GM10248 (cell line): ENCODE data around the gene SH3TC1.

ENCODE experiments used
- CTCF ChIA-PET: fragments of 300-600 bp; sonication (Branson Sonifier 250); formaldehyde crosslinking; extraction: SDS; loops from one replicate; lab custom pipeline; 2021; ENCODE audit warnings: antibody characterized with exemption; lab: Yijun Ruan, JAX
- POLR2A ChIA-PET: fragments of 350-650 bp; sonication (Branson Sonifier 250); formaldehyde crosslinking; extraction: SDS; loops from one replicate; lab custom pipeline; 2020; ENCODE audit warnings: antibody characterized with exemption; lab: Yijun Ruan, JAX
- DNase-seq: peaks from one replicate; pipeline ENCODE4 v3.0.0; 2012; ENCODE audit errors: extremely low spot score
- TF ChIP-seq, protein P1 (sequence below): IDR thresholded peaks from 2 replicates; pipeline ENCODE4 v1.5.1; 2012; ENCODE audit warnings: mild to moderate bottlenecking, low read depth; ENCODE audit errors: extremely low read depth, missing control alignments, control extremely low read depth

SH3TC1 gene

DNA sequence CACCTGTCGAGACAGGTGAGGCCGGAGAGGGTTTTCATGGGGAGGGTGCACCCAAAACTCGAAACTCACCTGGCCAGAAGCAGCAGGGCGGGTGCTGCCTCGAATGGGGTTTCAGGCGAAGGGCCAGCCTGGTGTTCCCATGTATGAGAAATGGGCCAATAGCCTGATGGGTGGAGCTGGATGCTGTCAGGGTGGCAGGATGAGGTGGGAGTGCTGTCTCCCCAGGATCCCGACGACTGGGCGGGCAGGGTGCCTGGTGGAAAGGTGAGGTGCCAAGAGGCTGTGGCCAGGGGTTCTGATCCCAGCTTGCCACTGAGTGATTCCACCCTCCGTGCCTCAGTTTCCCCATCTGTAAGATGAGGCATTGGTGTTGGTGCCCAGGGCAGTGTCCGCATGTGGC is 16.8 kb upstream of the SH3TC1 start:
- ChIA-PET POLR2A (no interaction called here), CTCF (no interaction called here)
- TF ChIP-seq, protein P1, sequence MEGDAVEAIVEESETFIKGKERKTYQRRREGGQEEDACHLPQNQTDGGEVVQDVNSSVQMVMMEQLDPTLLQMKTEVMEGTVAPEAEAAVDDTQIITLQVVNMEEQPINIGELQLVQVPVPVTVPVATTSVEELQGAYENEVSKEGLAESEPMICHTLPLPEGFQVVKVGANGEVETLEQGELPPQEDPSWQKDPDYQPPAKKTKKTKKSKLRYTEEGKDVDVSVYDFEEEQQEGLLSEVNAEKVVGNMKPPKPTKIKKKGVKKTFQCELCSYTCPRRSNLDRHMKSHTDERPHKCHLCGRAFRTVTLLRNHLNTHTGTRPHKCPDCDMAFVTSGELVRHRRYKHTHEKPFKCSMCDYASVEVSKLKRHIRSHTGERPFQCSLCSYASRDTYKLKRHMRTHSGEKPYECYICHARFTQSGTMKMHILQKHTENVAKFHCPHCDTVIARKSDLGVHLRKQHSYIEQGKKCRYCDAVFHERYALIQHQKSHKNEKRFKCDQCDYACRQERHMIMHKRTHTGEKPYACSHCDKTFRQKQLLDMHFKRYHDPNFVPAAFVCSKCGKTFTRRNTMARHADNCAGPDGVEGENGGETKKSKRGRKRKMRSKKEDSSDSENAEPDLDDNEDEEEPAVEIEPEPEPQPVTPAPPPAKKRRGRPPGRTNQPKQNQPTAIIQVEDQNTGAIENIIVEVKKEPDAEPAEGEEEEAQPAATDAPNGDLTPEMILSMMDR = no peak
- no peak for DNase-seq

DNA sequence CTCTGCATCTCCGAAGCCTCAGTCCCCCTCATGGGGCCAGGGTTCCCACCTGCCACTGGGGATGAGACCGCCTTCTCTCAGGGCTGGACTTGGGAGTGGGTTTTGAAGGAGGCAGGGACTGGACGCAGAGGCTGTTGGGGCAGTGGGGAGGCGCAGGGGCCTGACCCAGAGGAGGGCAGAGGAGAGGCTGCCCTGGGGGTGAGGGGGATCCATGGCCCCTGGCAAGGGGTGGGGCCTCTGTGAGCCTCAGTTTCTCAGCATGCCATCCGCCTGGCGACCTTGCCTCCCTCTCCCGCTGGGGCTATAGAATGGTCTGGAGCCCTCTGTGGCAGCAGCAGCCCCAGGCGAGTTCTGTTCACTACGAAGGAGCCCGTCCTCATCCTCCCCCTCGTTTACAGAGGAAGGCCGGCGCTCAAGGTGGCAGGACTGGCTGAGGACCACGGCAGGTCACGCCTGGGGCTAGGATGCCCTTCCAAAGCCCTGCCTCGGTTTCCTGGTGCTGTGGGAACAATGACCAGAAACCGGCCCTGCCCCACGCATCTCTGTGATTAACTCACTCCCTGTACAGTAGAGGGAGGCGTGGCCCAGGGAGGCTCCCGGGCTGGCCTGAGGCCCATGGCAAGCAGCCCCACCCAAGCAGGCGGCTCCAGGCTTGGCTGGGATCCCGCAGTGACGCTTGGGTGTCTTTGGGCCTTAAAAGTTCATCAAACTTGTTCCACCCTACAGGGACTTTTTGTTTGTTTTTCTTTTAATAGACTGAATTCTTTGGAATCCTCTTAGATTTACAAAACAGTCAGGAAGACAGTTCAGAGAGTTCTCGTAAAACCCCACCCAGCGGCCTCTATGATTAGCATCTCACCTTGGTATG is 16.0 kb upstream of the SH3TC1 start:
- ChIA-PET CTCF (no interaction called here), POLR2A (no interaction called here)
- no peak for DNase-seq
- TF ChIP-seq, protein P1 = no peak

DNA sequence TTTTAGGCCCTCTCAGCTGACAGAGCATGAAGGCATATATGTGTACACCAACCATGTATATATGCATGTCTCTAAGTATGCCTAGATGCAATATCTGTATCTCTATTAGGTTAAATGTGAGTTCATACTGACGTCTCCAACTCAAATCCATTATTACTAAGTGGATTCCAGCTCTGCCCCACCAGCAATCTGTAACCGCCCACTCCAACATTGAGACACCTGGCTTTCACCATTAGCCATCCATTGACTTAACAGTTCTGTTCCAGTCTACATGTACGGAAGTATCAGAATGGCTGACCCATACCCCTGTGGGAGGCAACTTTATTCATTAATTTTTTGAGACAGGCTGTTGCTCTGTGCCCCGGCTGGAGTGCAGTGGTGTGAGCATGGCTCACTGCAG is 15.0 kb upstream of the SH3TC1 start:
- ChIA-PET POLR2A (no interaction called here), CTCF (interaction anchor here (0.9 kb wide), 1 partner anchor 12 kb away, joined by 3 read pairs; no protein-coding TSS in a partner anchor)
- no peak for DNase-seq
- TF ChIP-seq, protein P1 = no peak

DNA sequence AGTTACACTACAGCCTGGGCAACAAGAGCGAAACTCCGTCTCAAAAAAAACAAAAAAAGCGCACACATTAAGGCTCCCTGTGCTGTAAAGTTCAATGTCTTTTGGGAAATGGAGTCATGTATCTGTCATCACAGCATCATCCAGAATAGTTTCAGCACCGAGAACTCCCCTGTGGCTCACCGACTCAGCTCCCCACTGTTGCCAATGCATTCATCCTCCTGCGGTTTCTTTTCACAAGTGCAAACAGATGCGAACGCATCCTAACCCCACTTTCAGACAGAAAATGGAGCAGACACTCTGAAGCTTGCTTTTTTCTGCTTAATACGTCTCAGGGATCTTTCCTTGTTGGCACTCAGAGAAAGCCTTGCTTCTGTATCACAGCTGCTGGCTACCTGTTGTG is 13.8 kb upstream of the SH3TC1 start:
- CTCF ChIA-PET = interaction anchor here (2.1 kb wide), 1 partner anchor 9 kb away, joined by 9 read pairs; no protein-coding TSS in a partner anchor
- POLR2A ChIA-PET = no interaction called here
- no peak for DNase-seq
- TF ChIP-seq, protein P1 = no peak

DNA sequence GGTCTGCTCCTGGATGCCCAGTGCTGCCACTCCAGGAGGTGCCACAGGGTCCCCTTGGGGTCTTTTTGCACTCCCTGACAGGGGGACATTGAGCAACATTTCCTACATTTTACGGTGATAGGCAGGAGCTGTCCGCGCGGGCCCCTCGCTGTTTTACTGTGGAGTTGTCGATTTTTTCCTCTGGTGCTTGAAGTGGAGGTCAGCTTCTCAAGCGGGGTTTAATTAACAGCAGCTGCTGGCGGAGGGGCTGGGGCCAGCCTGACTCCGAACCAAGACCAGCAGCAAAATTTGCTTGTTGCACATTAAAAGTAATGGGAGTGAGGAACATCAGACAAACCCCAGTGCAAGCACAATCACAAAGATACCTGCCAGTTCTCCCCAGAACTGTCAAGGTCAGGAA is 13.2 kb upstream of the SH3TC1 start:
- TF ChIP-seq, protein P1 = no peak
- DNase-seq = no peak
- POLR2A ChIA-PET = no interaction called here
- CTCF ChIA-PET = interaction anchor here (0.7 to 2.1 kb wide), 2 partner anchors 9 to 14 kb away, joined by 3 to 9 read pairs; no protein-coding TSS in a partner anchor

DNA sequence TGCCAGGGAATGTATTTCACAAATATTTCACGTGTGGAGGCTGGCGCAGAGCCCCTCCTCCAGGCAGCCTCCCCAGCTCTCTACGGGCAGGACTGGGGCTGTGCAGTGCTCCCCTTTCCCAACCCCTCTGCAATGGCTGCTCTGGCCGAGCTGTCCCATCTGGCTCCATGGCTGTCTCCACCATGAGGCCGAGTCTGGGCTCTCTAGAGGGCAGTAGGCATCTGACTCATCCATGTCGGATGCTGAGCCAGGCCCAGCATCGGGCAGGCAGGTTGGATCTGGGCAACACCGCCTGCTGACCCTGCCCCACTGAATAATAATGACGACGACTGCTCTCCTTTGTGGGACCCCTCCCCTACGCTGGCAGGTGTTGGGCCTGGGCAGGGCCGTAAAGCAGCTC is 11.0 kb upstream of the SH3TC1 start:
- TF ChIP-seq, protein P1 = no peak
- POLR2A ChIA-PET = no interaction called here
- DNase-seq = no peak
- CTCF ChIA-PET = interaction anchor here (1.4 to 2.1 kb wide), 3 partner anchors 9 to 386 kb away, joined by 3 to 11 read pairs (median 7); no protein-coding TSS in a partner anchor
